Mesothelial cell of epicardium (in vitro differentiated cells): ENCODE measurements around the gene PLN. TPM values are rescaled to one million over a fixed set of nuclear protein-coding genes. Genes with fewer than 3 reads are reported as not detected.

Experiments used
- DNase-seq, 2 experiments: peaks; one replicate each; pipeline ENCODE4 v3.0.0; 2021; ENCODE audit warnings: low spot score in 2 of 2; ENCODE audit not compliant: unreplicated experiment in 2 of 2
- H3K27ac Mint-ChIP-seq: 2 replicates; pipeline ENCODE4 v1.8.0; 2021; ENCODE audit warnings: mixed read lengths
- H3K27me3 Mint-ChIP-seq: 2 replicates; pipeline ENCODE4 v1.8.0; 2021; ENCODE audit warnings: low read depth, mixed read lengths
- H3K36me3 Mint-ChIP-seq: 2 replicates; pipeline ENCODE4 v1.8.0; 2021; ENCODE audit warnings: mixed read lengths
- H3K4me1 Mint-ChIP-seq: 2 replicates; pipeline ENCODE4 v1.8.0; 2021; ENCODE audit warnings: mixed read lengths
- H3K4me3 Mint-ChIP-seq: 2 replicates; pipeline ENCODE4 v1.8.0; 2021; ENCODE audit warnings: mild to moderate bottlenecking, moderate library complexity, mixed read lengths
- H3K9me3 Mint-ChIP-seq: 2 replicates; pipeline ENCODE4 v1.8.0; 2021; ENCODE audit warnings: mixed read lengths
- CTCF ChIP-seq: fragments of 200-600 bp; sonication (generic); IDR thresholded peaks from one replicate; pipeline ENCODE4 v1.5.0; 2021; ENCODE audit warnings: antibody characterized with exemption; ENCODE audit not compliant: unreplicated experiment
- total RNA-seq: library from RNA; stranded (reverse); gene quantifications from 3 replicates; pipeline ENCODE4 v1.2.1, GENCODE V29; 2021

The PLN gene
- total RNA-seq, 1 donor from 2014 or later = 0.20 TPM

GRCh38 chr6:118567974-118568373, 19.9 kb downstream of the PLN start:
- DNase-seq = no peak
- no peaks in the 10 kb centered on the region for H3K27me3 Mint-ChIP-seq
- H3K36me3 Mint-ChIP-seq = peaks cover under 1% of the 10 kb centered on the region
- no peak for TF ChIP-seq CTCF
- H3K4me1 Mint-ChIP-seq = peaks cover 2% of the 10 kb centered on the region
- no peak overlapping the region for H3K27ac Mint-ChIP-seq
- H3K9me3 Mint-ChIP-seq = no peaks in the 10 kb centered on the region
- H3K4me3 Mint-ChIP-seq = no peak overlapping the region

GRCh38 chr6:118569498-118569897, 21.4 kb downstream of the PLN start:
- H3K4me1 Mint-ChIP-seq = no peaks in the 10 kb centered on the region
- no peak for TF ChIP-seq CTCF
- no peak overlapping the region for H3K27ac Mint-ChIP-seq
- H3K4me3 Mint-ChIP-seq = no peak overlapping the region
- H3K36me3 Mint-ChIP-seq = peaks cover 11% of the 10 kb centered on the region
- H3K9me3 Mint-ChIP-seq = peaks cover 8% of the 10 kb centered on the region
- DNase-seq = no peak
- H3K27me3 Mint-ChIP-seq = no peaks in the 10 kb centered on the region

- no peak overlapping the region for H3K27ac Mint-ChIP-seq
- no peak overlapping the region for H3K4me3 Mint-ChIP-seq
- DNase-seq = no peak
- peaks cover 27% of the 10 kb centered on the region for H3K36me3 Mint-ChIP-seq
- H3K9me3 Mint-ChIP-seq = peaks cover 24% of the 10 kb centered on the region
- no peaks in the 10 kb centered on the region for H3K4me1 Mint-ChIP-seq
- TF ChIP-seq CTCF = no peak
- H3K27me3 Mint-ChIP-seq = no peaks in the 10 kb centered on the region
Measured at GRCh38 chr6:118571121-118571520, 23.0 kb downstream of the PLN start.

GRCh38 chr6:118574051-118574865, 26.2 kb downstream of the PLN start:
- peaks cover 54% of the 10 kb centered on the region for H3K36me3 Mint-ChIP-seq
- no peaks in the 10 kb centered on the region for H3K4me1 Mint-ChIP-seq
- no peaks in the 10 kb centered on the region for H3K27me3 Mint-ChIP-seq
- peaks cover 47% of the 10 kb centered on the region for H3K9me3 Mint-ChIP-seq
- peak overlapping the region; percentile 49 for H3K27ac Mint-ChIP-seq
- DNase-seq = no peak
- H3K4me3 Mint-ChIP-seq = peak overlapping the region; percentile 54
- TF ChIP-seq CTCF = no peak

GRCh38 chr6:118577972-118578371, 29.9 kb downstream of the PLN start:
- Mint-ChIP-seq H3K27me3 (no peaks in the 10 kb centered on the region), H3K9me3 (peaks cover 59% of the 10 kb centered on the region)

More at GRCh38 chr6:118577972-118578371, 29.9 kb downstream of the PLN start:
- TF ChIP-seq CTCF = no peak
- H3K4me3 Mint-ChIP-seq = no peak overlapping the region
- H3K36me3 Mint-ChIP-seq = peaks cover 66% of the 10 kb centered on the region
- no peak for DNase-seq
- peaks cover 1% of the 10 kb centered on the region for H3K4me1 Mint-ChIP-seq
- no peak overlapping the region for H3K27ac Mint-ChIP-seq
